Natural killer cell (primary cell): ENCODE data around the gene OPA1. TPM values are rescaled to one million over a fixed set of nuclear protein-coding genes. Genes with fewer than 3 reads are reported as not detected.

Experiments used
- ATAC-seq, 3 donors: fragments of 150-1000 bp in 2 of 3; fragments of 200-7000 bp in 1 of 3; cut with Tn5 transposase; 1 replicate in 1 of 3; 2 replicates in 2 of 3; pipeline ENCODE4 v1.10.0; 2021; ENCODE audit warnings: mild to moderate bottlenecking in 2 of 3, moderate library complexity in 2 of 3
- DNase-seq, 2 donors: peaks; one replicate each; pipeline versions ENCODE4 v3.0.0 to v3.0.0-alpha.2; 2013 to 2021; ENCODE audit warnings: mixed read lengths in 1 of 2
- H3K27ac ChIP-seq: one replicate; pipeline ENCODE4 v1.5.1; 2013; ENCODE audit warnings: mild to moderate bottlenecking, low read length
- H3K27me3 ChIP-seq: one replicate; pipeline ENCODE4 v1.6.1; 2013; ENCODE audit warnings: low read length; ENCODE audit not compliant: control insufficient read depth, insufficient read depth
- H3K36me3 ChIP-seq: one replicate; pipeline ENCODE4 v1.6.1; 2013; ENCODE audit warnings: low read length; ENCODE audit not compliant: control insufficient read depth, insufficient read depth
- H3K4me1 ChIP-seq: one replicate; pipeline ENCODE4 v1.6.1; 2013; ENCODE audit warnings: low read length; ENCODE audit not compliant: control insufficient read depth, insufficient read depth
- H3K4me3 ChIP-seq: one replicate; pipeline ENCODE4 v1.5.1; 2013; ENCODE audit warnings: low read length
- H3K9me3 ChIP-seq: one replicate; pipeline ENCODE4 v1.6.1; 2013; ENCODE audit warnings: low read length; ENCODE audit not compliant: control insufficient read depth, insufficient read depth
- H3K27ac Mint-ChIP-seq, 2 donors: one replicate each; pipeline ENCODE4 v1.8.0; 2022; ENCODE audit warnings: mild to moderate bottlenecking in 2 of 2, mixed read lengths in 2 of 2, moderate library complexity in 1 of 2
- H3K27me3 Mint-ChIP-seq, 2 donors: one replicate each; pipeline ENCODE4 v1.8.0; 2022; ENCODE audit warnings: low read depth in 2 of 2, mixed read lengths in 2 of 2
- H3K36me3 Mint-ChIP-seq: one replicate; pipeline ENCODE4 v1.8.0; 2022; ENCODE audit warnings: mixed read lengths
- H3K4me1 Mint-ChIP-seq, 2 donors: one replicate each; pipeline ENCODE4 v1.8.0; 2022; ENCODE audit warnings: mixed read lengths in 2 of 2
- H3K4me3 Mint-ChIP-seq: one replicate; pipeline ENCODE4 v1.8.0; 2022; ENCODE audit warnings: mild to moderate bottlenecking, moderate library complexity, mixed read lengths
- H3K9me3 Mint-ChIP-seq, 2 donors: one replicate each; pipeline ENCODE4 v1.8.0; 2022; ENCODE audit warnings: mixed read lengths in 2 of 2
- WGBS: methylation state at CpG from one replicate; pipeline ENCODE4 v1.1.7; 2013; ENCODE audit warnings: missing lambda C conversion rate; ENCODE audit not compliant: insufficient coverage; 5-methylcytosine and 5-hydroxymethylcytosine counted together
- intact Hi-C: fragments of 100-400 bp; cut with micrococcal nuclease; formaldehyde crosslinking; loops from one replicate; pipeline ENCODE4 v1.14.2; 2022
- total RNA-seq, 4 donors: library from RNA; stranded (reverse); fragments of 120-200 nt in 1 of 4; gene quantifications; one replicate each; pipeline versions ENCODE4 v1.2.3 to v1.2.4, GENCODE V29; 2013 to 2022
- TF ChIP-seq, protein P1 (sequence below): fragments of 200-600 bp; IDR thresholded peaks from one replicate; pipeline ENCODE4 v1.8.0; 2022; ENCODE audit warnings: antibody characterized with exemption

Gene OPA1
- total RNA-seq, 3 donors from 2014 or later (not counting 1 experiment from before 2014, with no cell fraction given): 52.6 to 72.0 (median 57.5) TPM

DNA sequence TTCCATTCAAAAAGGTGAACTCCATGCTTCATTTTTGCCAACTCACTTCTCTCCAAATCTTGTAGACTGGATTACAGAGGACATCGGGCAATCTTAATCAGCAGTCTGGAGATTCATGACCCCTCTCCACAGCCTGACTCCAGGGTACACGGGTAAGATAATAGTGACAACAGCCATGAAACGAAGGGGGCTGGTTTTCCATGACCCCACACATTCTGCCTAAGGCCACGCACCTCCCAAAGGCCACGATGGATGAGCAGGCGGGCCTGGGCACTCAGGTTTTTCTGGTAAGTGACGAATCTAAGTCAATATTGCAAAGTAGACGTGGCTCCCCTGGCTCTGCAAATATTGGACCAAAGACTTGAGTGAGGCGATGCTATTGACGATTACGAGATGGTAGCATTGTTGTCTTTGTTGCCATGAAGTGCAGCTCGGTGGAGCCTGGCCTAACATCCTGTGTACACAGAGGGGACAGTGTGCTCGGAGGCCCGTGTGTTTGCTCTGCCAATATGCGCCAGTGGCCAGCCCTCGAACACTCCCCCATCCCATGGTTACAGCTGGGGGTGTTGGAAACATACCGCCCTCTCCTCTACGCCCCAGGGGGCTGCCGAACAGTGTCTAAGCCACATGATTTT lies 119.1 kb downstream of the OPA1 start:
- H3K36me3 ChIP-seq: no peaks in the 10 kb centered on the region
- H3K27ac ChIP-seq: no peak overlapping the region
- no peak overlapping the region for H3K27ac Mint-ChIP-seq
- 95% methylated on average over 16 of the region's 19 CpGs for WGBS
- H3K4me1 ChIP-seq: no peaks in the 10 kb centered on the region
- intact Hi-C loops: no loop called here
- no peak for ATAC-seq
- peaks cover 11% of the 10 kb centered on the region for H3K9me3 ChIP-seq
- H3K27me3 Mint-ChIP-seq: no peaks in the 10 kb centered on the region
- TF ChIP-seq, protein P1, sequence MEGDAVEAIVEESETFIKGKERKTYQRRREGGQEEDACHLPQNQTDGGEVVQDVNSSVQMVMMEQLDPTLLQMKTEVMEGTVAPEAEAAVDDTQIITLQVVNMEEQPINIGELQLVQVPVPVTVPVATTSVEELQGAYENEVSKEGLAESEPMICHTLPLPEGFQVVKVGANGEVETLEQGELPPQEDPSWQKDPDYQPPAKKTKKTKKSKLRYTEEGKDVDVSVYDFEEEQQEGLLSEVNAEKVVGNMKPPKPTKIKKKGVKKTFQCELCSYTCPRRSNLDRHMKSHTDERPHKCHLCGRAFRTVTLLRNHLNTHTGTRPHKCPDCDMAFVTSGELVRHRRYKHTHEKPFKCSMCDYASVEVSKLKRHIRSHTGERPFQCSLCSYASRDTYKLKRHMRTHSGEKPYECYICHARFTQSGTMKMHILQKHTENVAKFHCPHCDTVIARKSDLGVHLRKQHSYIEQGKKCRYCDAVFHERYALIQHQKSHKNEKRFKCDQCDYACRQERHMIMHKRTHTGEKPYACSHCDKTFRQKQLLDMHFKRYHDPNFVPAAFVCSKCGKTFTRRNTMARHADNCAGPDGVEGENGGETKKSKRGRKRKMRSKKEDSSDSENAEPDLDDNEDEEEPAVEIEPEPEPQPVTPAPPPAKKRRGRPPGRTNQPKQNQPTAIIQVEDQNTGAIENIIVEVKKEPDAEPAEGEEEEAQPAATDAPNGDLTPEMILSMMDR: no peak
- H3K4me1 Mint-ChIP-seq: no peaks in the 10 kb centered on the region
- no peak overlapping the region for H3K4me3 ChIP-seq
- DNase-seq: no peak
- peaks cover 0 to 2% of the 10 kb centered on the region in 2 donors for H3K9me3 Mint-ChIP-seq
- H3K27me3 ChIP-seq: no peaks in the 10 kb centered on the region
- no peak overlapping the region for H3K4me3 Mint-ChIP-seq
- peaks cover 10% of the 10 kb centered on the region for H3K36me3 Mint-ChIP-seq

DNA sequence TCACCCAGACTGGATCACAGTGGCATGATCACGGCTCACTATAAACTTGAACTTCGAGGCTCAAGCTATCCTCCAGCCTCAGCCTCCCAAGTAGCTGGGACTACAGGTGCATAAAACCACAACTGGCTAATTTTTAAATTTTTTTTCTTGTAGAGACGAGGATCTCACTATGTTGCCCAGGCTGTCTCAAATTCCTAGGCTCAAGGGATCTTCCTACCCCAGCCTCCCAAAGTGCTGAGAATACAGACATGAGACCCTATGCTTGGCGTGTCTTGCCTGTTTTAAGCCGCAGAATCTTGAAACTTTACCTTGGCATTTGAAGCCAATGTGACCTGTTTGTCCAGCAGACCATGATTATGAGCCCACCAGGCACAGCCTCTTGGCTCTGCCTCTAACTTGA lies 119.9 kb downstream of the OPA1 start:
- Mint-ChIP-seq H3K9me3 (peaks cover 0 to 2% of the 10 kb centered on the region in 2 donors), H3K4me3 (no peak overlapping the region), H3K27ac (no peak overlapping the region), H3K36me3 (peaks cover 10% of the 10 kb centered on the region), H3K4me1 (no peaks in the 10 kb centered on the region), H3K27me3 (no peaks in the 10 kb centered on the region)
- TF ChIP-seq, protein P1: no peak
- no peak overlapping the region for H3K4me3 ChIP-seq
- no peak for ATAC-seq
- DNase-seq: no peak
- no peaks in the 10 kb centered on the region for H3K4me1 ChIP-seq
- no peaks in the 10 kb centered on the region for H3K27me3 ChIP-seq
- 88% methylated on average over 5 of the region's 5 CpGs for WGBS
- H3K9me3 ChIP-seq: peaks cover 11% of the 10 kb centered on the region
- intact Hi-C loops: no loop called here
- H3K36me3 ChIP-seq: no peaks in the 10 kb centered on the region
- H3K27ac ChIP-seq: no peak overlapping the region

DNA sequence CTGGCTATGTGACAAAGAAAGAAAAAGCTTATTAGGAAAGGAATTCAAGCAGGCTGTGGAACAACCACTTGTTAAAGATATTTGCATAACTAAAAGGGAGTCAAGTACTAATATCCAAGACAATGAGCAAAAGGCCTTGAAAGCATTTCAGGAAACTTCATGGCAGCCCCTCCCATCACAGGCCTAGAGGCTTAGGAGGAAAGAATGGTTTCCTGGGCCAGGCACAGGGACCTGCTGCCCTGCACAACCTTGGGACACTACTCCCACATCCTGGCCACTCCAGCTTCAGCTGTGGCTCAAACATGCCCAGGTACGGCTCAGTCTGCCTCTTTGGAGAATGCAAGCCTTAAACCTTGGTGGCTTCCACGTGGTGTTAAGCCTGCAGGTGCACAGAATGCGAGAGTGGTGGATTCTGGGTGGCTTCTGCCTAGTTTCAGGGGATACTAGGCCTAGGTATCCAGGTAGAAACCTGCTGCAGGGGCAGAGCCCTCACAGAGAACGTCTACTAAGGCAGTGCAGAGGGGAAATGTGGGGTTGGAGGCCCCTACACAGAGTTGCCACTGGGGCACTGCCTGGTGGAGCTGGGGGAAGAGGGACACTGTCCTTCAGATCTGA lies 121.6 kb downstream of the OPA1 start:
- Mint-ChIP-seq H3K4me3 (no peak overlapping the region), H3K4me1 (no peaks in the 10 kb centered on the region), H3K27me3 (no peaks in the 10 kb centered on the region), H3K36me3 (peaks cover 10% of the 10 kb centered on the region), H3K27ac (no peak overlapping the region), H3K9me3 (peaks cover 0 to 2% of the 10 kb centered on the region in 2 donors)
- Histone ChIP-seq H3K4me1 (no peaks in the 10 kb centered on the region), H3K9me3 (peaks cover 11% of the 10 kb centered on the region), H3K4me3 (no peak overlapping the region), H3K36me3 (no peaks in the 10 kb centered on the region), H3K27me3 (no peaks in the 10 kb centered on the region), H3K27ac (no peak overlapping the region)
- 81% methylated on average over 4 of the region's 4 CpGs for WGBS
- TF ChIP-seq, protein P1: no peak
- intact Hi-C loops: no loop called here
- ATAC-seq (no peak), DNase-seq (no peak)

DNA sequence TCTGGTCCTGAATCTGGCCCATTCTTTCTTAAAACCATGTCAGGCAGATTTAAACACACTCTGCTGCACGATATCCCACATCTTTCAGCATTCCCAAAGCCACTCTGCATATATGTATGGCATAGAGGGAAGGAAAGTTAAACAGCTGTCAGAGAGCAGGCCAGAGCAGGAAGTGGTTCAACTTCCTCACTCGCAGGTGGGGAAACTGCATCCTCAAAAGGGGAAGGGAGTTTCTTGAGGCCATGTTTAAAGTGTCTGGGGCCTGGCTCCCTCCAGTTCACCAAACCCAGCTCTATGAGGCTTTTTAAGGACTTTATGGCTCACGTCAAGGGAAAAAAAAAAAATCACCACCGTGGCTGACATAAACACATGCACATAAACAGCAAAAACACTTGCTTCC lies 123.1 kb downstream of the OPA1 start:
- intact Hi-C loops: no loop called here
- Mint-ChIP-seq H3K36me3 (peaks cover 10% of the 10 kb centered on the region), H3K9me3 (peaks cover 0 to 2% of the 10 kb centered on the region in 2 donors), H3K27me3 (no peaks in the 10 kb centered on the region), H3K27ac (no peak overlapping the region), H3K4me3 (no peak overlapping the region), H3K4me1 (no peaks in the 10 kb centered on the region)
- 14% methylated on average over 3 of the region's 4 CpGs for WGBS
- Histone ChIP-seq H3K27me3 (no peaks in the 10 kb centered on the region), H3K9me3 (peaks cover 11% of the 10 kb centered on the region), H3K36me3 (no peaks in the 10 kb centered on the region), H3K4me1 (no peaks in the 10 kb centered on the region), H3K4me3 (no peak overlapping the region), H3K27ac (no peak overlapping the region)
- TF ChIP-seq, protein P1: no peak
- ATAC-seq: no peak
- no peak for DNase-seq
